Renal pelvis (tissue), 4 donors: ENCODE measurements around the gene GMDS. TPM values are rescaled to one million over a fixed set of nuclear protein-coding genes. Genes with fewer than 3 reads are reported as not detected.

Experiments
- DNase-seq: peaks from one replicate; pipeline ENCODE4 v3.0.0-alpha.2; 2013
- polyA plus RNA-seq, 3 donors: library from polyadenylated mRNA; unstranded; fragments of 120-200 nt; gene quantifications; one replicate each; pipeline ENCODE4 v1.2.1, GENCODE V29; 2013; ENCODE audit not compliant: insufficient read length in 3 of 3

Gene GMDS
- polyA plus RNA-seq, 3 donors: 66.8 to 76.2 (median 68.5) TPM

DNA sequence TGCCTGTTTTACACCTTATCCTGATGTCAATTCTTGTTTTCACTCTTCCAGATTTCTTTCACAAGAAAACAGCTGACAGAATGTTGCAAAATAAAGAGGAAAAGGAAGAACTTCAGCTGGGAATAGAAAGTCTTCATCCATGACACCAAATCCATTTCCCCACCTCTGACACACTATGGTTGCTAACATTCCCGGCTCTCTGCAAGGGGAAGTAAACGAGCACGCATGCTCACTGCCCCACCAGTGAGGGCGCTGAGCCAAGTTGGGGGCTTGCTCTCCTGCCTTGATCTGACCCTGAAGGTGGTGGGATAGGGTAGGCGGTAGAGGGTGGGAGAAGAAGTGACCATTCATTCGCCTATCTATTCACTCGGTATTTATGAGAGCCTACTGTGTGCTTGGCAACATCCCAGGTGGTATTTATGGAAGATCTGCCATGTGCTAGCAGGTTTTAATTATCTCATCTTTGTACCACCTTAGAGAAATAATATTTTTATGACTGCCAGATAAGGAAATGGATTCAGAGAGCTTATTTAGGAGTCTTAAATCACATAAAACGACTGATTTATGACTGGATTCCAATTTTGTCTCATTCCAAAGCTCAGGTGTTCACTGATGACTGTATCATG lies 429.5 kb downstream of the GMDS start:
- no peak for DNase-seq

DNA sequence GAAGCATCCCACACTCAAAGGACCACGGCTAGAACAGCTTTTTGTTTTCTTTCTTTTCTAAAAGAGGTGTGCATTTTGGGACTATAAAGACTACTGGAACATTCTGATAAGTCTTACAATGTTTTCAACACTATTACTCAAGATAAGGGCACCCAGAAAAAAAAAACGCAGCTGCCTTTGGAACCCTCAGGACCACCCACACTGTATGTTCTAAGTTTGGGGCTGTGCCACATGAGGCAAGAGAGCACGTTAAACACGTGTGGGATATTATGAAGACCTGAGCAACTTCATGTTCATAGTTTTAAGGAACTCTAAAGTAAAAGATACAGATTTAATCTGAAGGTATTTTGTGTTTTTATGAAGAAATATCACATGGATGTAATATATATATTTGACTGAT lies 431.1 kb downstream of the GMDS start:
- DNase-seq: no peak

DNA sequence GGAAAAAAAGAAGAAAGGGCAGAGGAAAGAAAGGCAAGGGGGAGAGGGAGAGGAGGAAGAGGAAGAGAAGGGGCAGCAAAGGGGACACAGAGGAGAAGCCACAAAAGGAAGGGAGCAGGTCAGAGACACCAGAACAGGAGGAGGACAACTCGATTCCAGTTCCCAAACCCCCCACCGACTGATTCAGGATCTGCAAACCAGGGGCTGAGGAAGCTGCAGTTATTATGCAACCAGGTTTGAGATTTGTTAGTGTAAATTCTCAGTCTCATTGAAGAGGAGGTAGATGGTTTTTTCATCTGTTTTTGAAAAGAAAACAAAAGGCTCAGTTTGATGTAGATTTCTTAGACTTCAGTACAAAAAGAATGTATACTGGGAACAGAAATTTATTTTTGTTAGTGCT lies 432.9 kb downstream of the GMDS start:
- DNase-seq: no peak

DNA sequence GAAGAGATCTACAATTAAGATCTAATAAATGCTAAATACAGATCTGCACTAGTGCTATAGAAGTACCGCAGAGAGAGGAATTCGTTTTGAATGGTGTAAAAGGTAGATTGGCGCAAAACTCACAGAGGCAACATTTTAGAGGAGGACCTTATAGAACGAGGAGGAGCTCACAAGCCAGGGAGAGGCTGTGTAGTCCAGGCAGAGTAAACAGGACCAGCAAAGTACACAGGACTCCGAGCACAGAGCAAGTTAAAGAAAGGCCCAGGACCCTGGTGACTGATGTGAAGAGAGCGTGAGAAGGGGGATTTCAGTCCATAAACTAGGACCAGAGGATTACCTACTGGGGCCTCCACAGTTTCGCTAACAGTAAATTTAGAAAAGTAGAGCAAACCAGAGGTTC lies 433.4 kb downstream of the GMDS start:
- DNase-seq: no peak

DNA sequence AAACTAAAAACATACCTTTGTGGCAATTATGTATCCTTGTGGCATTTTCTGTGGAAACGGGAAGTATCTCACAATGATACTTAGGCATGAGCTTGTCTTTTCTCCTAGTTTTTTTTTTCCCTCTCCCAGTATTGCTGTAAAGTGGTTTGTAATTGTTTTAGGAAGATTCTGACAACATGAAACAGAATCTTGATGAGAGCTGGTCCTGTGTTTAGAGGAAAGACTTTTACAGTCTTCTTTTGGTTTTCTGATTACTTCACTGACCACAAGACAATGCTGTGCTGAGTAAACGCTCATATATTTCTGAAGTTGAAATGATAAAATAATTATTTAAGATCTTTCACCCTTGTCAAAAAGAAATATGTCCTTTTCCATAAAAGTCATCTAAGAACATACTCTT lies 434.5 kb downstream of the GMDS start:
- no peak for DNase-seq

DNA sequence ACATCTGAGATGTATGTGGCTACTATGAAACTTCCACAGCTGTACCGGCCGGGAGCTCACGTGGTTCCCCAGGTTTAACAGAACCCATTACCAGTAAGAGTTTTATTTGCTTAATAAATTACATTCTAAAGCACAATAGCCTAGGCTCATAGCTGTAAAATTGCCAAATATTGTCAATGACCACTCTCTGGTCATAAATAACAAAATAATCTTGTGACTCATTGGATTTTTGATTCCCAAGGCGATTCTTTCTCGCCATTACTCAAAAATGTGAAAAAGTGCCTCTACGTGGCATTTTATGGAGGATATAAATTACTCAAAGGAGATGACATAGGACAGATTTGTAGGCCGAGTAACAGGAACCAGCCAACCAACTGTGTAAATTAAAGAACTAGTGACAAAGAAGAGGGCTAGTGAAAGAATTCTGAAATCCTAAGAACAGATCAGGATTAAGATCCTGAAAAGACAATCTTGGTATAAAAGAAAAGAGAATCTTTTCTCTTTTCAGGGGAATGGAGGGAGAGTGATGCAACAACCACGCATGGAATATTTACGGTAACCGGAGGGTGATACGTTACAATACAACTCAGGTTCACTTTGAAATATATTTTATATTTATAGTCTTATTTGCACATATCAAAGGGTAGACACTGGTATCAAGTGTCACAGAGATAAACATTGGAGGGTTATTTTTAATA lies 436.0 kb downstream of the GMDS start:
- no peak for DNase-seq

DNA sequence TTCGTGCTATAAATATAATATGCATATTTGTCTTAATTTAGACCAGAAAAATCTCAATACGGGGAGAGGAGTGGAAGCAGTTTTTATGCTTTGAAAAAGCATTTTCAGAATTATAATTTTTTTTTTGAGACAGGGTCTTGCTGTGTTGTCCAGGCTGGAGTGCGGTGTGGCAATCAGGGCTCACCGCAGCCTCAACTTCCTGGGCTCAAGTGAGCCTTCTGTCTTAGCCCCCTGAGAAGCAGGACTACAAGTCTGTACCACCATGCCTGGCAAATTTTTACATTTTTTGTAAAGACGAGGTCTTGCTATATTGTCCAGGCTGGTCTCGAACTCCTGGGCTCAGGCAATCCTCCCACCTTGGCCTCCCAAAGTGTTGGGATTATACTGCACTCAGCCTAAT lies 438.5 kb downstream of the GMDS start:
- no peak for DNase-seq

DNA sequence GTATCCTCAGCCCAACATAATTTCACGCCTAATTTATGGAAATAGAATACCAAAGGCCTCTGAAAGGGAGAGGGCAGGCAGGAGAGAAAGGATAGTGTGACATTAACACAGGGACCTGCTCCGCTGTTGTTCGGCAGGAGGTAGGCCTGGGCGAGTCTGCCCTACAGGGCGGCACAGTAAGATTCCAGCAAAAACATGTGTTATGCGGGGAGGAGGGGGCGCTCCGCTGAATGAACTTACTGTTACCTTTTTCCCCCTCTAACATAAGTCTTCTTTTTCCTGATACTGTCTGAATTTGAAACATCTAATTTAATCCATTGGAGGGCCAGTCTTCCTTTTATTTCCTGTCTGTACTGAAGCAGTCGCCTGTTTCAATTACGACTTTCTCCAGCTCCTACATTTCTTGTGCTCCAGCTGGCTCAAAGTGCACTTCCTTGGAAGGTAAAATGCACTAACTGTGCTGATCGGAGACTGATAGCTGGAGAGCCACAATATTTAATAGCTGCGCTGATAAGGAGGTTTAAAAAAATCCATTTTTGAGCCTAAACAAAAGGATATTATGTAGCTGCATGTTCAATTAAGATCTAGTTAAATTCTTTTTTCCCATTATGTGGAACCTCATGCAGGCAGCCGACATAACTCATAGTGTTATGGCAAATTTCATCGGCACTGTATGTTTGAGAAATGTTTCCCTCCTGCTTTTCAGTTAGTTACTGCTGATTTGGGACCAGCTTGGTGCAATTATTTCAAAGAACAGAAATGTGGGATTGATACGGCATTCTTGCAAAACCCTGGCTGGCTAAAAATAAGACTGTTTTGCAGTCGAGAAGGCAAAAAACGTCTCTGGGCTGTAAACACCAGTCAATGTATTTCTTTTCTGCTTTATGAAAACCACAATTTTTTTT lies 442.7 kb downstream of the GMDS start:
- no peak for DNase-seq

DNA sequence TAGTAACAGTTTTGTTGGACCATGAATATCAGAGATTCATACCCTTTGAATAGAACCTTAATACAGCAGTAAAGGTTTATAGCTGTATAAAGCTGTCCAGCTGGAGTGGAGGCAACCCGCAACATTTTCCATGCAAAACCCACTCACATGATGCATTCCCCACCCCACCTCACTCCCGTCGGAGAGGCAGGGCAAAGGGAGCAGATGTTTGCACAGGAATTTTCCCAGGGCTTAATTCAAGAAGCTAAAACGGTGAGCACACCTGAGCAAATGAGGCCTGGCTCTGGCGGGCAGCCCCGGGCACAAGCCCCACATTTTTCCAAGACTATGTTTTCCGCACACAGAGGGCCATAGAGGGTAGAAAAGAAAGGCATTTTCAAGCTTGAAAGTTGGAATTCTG lies 444.0 kb downstream of the GMDS start:
- DNase-seq: no peak

DNA sequence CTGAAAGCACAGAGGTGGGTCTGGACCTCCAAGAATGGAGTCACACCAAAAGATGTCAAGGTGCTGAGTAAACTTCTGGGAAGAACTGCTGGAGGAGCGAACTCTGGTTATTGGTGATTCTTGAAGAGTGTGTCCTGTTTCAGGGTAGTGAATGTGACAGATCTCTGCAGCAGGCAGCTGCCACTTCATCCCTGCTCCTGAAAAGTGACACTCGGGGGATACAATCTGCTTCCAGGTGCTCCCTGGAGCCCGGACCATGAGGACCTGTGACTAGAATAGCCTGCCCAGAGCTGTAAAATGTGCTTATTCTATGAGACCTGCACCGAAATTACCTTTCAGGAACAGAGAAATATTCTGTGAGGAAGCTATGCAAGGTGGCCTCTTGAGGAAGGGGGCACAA lies 444.6 kb downstream of the GMDS start:
- DNase-seq: no peak

DNA sequence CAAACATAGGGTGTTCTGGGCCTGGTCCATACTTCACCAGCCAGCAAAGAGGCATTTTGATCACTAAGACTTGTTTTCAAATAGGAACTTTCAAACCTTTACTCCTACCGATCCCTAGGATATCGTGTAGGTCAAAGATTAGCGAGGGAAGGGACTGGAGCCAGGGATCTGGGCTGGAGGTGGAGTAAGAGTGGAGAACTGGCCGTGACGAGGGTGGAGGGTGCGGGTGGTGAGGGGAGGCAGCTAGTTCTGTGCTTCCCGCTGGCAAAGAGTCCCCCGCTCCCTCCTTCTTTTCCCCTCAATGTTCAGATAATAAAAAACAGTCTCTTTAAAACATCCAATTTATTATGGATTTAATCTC lies 446.5 kb downstream of the GMDS start:
- DNase-seq: no peak

DNA sequence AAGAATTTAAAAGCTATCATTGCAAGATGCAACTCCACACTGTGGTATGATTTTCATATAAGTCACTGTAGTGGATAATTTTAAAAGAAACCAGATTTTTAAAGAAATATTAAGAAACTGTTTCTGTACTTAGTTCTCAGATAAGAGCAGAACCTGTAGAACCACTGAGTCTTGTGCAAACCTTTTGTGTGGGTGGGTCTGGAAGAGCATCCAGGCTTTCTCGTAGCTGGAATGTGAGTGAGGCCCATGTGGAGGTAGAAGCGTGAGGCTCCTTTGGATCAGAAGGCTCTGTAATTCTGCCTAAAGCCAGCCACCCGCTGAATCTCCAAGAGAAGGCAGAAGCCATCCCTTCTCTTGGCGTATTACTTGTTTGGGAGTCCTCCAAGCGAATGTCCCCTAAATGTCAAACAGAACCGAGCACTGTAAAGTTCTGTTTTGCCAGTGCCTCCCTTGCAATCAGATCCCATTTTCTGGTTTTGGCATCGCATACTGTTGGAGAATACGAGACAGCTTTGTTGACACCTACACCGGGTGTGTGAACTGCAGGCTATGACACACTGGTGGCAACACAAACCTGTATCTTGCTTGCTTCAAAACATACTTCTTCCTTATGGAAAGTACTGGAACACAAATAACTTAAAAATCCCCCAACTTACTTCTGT lies 447.0 kb downstream of the GMDS start:
- DNase-seq: no peak

DNA sequence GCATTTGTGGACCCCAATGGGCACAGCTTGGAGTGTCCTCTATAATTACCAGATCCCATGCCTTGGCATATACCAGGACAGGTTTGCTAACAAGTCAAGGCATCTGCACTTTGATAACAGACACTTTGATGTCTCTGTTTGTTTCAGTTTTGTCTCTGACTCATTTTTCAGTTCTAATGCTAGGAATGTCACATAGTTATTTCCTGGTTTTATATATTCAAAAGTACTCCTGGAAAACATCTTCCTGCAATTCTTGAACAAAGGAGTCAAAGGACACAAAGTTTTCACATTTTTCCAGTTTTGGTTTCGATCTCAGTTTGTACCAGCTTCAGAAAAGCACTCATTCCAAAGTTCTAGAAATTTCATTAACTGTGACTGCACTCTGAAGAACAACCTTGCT lies 447.6 kb downstream of the GMDS start:
- DNase-seq: no peak

DNA sequence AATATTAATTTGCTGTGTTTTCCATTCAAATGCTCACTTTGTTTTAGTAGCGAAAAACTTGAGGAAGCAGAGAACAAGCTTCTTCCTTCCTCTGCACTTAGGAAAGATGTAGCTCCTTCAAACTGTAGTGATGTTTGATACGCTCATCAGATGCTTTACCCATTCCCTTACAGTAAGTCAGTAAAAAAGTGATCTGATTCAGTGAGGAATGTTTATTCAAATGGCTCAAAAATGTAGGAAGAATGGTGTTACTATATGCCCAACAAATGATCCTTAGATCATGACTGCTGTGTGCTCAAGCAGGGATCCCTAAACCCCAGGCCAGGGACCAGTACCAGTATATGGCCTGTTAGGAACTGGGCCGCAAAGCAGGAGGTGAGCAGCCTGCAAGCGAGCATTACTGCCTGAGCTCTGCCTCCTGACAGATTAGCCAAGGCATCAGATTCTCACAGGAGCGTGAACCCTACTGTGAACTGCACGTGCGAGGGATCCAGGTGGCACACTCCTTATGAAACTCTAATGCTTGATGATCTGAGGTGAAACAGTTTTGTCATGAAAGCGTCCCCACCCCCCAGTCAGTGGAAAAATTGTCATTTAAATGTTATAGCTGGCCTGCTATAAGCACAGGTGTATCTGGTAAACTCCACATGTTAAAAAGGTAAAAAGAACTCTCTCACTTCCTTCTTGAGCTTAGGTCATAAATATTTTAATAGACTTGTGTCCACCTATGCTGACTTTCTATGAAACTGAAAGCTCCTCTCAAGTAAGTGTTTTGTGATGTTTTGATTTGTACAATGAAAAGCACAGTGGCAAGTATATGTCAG lies 448.5 kb downstream of the GMDS start:
- no peak for DNase-seq

DNA sequence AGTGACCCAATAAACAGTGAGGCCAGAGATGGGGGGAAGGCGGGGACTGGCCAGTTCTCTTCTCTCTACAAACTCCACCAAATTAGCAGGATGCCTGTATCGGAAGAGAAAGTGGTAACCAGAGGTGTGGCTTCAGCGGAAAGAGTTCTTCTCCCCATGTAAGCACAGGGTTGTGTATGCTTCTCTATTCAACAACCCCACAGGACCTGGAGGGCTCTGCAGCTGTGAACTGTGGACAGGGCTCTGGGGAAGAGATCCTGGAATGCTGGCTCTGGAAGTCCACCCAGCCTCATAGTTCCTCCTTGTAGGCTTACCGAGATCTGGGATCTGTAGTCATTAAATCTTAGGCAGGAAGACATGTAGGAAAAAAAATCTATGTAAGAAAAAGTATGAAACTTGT lies 449.5 kb downstream of the GMDS start:
- DNase-seq: no peak

DNA sequence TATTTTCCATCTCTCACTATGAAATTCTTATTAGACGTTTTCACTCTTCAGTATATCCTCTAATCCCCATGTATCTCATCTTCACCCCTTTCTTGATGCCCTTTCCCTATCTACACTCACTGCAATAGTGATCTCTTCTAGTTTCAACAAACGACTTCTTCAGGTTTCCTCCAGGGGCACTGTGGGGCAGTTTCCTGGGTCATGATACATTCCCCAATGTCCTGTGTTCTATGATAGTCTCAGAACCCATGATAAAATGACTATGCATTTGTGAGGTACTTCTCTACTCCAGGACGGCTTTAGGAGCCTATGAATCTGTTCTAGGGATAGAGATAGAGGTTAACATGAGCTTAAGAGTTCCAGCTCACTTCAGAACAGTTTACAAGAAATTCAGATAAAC lies 452.4 kb downstream of the GMDS start:
- no peak for DNase-seq

DNA sequence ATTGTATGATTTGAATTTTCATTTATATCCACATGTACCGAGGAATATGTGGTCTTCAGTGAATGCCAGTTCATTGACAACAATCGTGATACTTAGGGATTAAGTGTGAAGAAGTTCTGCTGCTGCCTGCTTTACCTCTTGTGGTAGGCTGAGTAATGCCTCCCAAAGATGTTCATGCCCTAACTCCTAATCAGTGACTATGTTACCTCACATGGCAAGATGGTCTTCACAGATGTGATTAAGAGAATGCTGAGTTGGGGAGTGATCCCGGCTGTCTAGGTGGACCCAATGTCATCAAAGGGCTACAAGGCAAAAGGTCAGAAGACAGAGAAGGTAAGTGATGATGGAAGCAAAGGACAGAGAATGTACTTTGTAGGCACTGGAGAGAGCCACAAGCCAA lies 454.7 kb downstream of the GMDS start:
- DNase-seq: no peak

DNA sequence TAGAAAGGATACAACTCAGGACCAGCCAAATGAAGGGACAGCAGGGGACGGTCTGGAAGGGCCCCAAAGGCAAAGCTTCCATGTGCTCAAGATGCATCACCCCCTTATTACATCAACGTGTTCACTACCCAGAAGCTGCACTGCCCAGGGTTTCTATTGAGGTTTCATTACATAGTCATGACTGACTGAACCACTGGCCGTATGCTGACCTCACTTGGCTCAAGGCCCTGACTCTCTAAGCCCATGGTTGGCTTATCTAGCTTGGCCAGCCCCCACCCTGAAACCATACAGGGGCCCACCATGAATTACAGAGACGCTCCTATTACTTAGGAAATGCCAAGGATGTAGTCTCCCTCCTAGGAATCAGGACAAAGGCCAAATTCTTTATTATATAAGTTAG lies 456.3 kb downstream of the GMDS start:
- no peak for DNase-seq

DNA sequence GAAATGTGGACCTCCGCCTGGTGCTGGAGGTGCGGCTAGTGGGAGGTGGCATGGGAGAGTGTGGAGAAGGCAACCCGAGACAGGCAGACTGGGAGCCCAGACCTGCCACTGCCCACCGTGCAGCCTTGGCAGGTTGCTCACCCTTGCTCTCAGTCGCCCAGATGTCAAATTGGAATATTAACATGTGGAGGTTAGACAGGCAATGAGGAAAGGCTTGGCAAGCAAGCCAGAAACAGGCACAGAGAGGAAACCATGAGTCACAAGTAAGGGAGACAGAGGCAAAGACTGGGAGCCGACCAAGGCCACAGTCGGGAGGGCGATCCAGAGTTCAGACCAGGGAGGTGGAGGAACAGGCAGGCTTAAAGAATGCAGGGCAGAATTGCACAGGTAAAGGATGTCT lies 457.5 kb downstream of the GMDS start:
- no peak for DNase-seq

DNA sequence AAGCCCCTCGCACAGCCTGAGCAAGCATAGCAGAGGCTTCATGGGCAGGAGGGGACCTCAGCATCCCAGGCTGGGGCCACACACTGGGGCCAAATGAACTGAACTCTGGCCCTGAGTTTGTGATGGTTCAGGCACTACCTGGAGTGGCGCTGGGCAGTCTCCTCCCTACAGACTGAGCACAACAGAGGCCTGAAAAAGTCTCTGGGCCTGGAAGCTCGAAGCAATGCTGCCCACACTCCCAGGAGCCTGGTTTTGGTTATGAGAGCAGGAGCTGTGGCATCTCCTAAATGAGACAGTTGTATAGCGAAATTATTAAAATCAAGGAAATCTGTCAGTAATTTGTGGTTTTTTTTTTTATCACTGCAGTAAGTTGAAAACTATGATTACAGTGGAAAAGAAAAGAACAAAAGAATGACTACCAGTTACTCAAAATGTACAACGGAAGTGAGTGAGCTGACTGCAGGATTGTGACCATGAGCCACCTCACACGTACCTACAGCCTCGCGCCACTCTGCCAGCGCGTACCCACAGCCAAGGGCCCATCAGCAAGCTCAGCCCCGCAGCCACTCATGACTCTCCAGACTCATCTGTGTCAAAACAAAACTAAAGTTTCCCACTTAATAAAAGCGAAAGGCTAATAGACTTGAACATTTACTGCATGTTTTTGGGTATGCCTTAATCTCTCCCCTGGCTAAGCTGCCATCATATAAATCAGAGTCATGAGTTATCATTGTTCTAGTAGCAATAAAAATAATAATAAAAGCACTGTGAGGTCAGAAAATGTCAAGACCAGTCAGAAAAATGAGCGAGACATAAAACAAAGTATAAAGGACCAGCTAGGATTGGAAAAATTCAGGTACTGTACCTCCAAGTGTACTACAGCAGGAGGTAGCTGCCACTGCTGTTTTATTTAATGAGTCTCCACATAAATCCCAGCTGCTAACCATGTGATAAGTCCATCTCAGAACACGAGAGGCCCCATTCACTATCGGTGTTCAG lies 458.7 kb downstream of the GMDS start:
- DNase-seq: no peak
